GM18499 (cell line): ENCODE data around the gene SLPI.

Experiments
- ATAC-seq: cut with Tn5 transposase; IDR thresholded peaks from one replicate; pipeline ENCODE4 v1.9.1; 2021; ENCODE audit warnings: moderate number of reproducible peaks; ENCODE audit not compliant: insufficient read depth, unreplicated experiment

SLPI gene

DNA sequence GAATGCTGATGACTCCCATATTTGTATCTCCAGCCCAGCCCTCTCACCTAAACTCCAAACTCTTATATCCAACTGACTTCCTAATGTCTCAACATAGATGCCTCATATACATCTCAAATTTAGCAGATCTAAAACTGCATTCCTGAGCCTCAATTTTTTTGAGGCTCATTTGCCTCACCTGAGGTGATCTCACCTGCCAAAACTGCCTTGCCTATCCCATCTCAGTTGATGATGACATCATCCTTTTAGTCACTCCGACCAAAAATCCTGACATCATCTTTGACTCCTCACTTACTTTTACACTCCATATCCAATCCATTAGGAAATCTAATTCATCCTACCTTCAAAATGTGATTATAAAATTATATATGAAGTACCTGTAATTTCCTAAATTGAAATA lies 25.6 kb upstream of the SLPI start:
- no peak for ATAC-seq

DNA sequence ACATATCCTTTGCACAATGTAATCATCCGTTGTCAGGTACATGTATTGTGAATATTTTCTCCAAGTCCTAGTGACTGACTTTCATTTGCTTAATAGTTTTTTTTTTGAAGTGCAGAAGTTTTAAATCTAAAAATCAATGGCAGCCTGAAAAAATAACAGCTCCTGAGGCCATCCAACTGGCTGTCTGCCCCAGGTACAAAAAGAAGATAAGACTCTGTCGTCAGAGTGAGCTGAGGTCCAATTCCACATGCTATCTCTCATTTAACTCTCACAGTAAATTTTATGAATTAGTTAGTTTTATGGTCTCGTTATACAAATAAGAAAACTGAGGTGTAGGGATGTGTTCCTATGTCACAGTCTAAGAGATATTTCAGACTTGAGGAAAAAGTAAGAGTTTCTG lies 21.0 kb upstream of the SLPI start:
- ATAC-seq = no peak

DNA sequence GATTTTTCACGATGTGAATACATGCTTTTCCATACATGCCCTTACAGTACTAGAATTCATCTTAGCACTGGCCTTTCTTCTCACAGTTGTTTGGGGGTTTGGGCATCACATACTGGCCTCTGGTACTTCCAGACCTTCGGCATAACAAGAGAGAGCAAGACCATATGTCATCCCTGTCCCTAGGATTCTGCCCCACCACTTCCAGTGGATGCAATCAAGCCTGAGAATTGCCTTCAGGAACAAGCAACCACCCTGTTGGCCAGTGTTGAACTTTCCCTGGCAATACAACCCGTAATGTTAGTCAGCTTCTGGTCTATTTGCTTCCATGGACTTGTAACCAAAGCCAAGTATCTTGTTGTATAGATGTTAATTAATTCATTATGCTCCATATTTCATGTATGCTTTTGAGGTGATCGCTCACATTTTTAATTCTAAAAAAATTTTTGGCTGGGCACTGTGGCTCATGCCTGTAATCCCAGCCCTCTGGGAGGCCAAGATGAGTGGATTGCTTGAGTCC lies 15.4 kb upstream of the SLPI start:
- ATAC-seq = no peak

DNA sequence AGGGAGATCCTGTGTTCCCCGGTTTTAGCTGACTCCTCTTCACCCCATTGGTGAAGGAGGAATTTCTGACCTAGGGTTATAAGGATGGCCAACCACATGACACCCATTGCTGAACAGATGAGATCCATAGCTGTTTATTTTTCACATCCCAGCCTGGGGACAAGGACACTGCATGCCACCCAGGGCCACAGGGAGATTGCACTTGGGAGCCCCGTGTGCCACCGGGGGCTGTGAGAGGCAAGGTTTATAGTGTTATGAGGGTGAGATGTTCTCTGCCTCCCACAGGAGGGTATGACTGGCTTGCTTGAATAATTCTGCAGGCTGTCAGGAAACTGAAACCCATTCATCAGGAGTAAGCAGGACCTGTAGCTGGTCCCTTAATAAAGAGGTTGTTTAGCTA lies 14.7 kb upstream of the SLPI start:
- no peak for ATAC-seq

DNA sequence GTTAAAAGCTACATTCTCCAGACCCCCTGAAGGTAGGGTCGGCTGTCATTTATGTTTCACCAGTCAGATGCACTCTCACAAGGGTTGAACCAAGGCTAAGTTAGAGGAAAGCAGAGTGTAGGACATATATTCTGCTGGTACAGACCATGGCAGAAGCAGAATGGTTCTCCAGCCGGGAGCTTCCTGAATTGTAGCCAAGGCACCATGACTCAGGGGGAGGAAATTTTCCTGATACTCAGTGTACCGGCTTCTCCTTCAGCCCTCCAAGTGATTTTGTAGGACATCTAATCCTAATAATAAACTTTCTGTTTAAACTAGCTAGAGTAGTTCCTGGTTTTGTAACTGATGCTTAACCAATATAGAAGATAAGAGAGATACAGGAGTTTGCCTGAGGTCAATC lies 14.2 kb upstream of the SLPI start:
- ATAC-seq = no peak

DNA sequence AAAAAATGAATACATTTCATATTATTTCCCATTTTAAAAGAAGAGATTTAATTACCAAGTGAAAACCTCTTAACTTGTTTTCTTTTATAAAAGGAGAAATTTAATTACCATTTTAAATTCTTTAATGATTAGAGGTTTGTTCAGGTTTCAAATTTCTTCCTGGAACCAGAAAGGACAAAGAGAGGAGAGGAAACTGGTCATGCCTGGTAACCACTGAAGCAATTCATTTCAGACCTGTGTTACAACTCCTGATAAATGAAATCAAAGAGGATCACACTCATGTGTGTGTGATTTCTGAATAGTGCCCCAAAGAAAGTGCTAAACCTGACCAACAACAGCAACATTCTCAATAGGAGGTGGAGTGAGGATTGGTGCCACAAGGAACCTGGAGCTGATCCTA lies 12.6 kb upstream of the SLPI start:
- no peak for ATAC-seq

DNA sequence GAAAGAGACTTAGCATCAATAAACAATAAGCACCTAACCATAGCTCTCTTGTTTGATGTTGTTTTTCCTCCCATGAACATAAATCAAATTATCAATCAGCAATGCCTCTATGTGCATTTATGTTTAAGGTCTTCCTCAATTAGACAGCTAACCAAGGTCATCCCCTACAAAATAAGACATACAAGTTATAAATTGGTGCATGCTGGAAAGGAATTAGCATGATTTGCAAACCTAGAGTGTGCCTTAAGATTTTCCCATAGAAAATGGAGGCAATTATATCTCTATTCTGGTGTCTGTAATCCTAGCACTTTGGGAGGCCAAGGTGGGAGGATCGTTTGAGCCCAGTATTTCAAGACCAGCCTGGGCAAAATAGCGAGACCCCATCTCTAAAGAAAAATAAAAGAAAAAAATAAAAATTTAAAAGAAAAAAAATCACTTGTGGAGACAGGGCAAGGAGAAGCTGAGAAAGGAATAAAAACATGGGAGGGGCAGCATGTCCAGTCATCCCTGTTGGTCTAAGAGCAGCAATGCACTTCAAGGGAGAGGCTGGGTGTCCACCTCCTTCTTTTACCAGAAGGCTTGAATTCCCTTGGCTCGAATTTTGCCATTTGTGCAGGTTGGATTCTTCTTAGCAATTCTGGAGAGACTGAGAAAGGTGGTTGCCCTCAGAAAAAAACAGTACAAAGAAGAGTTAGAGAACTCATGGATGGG lies 9.3 kb upstream of the SLPI start:
- ATAC-seq = no peak

DNA sequence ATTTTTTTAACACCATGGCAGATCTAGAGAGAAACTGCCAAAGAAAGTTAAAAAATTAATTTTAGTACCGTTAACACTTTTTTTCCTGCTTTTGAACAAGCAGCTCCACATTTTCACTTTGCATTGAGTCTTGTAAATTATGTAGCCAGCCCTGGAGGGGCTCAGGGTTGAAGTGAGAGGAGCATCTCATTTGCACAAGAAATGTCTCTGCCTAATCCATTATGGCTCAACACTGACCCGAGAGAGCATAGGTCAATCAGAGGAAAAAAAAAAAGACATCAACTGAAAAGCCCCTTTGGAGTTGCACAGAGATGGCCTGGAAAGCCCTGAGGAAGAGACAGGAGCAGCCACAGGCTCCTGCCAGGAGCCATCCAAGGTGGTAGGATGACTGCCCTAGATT lies 4.3 kb upstream of the SLPI start:
- ATAC-seq = no peak

DNA sequence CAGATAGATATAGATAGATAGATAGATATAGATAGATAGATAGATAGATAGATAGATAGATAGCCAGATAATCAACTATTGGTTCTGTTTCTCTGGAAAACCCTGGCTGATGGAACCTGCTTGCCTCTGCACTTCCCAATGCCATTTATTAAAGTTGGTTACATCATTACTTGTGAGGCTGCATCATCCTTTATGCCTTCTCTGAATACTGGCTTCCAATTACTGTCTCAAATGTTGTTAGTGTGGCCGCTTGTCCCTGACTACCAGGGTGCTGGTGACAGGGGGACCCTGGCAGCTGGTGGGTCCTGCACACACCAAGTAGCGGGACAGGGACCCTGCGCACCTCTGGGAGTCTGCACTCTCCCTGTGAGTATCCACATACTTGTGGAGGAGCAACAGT lies 3.9 kb upstream of the SLPI start:
- no peak for ATAC-seq

DNA sequence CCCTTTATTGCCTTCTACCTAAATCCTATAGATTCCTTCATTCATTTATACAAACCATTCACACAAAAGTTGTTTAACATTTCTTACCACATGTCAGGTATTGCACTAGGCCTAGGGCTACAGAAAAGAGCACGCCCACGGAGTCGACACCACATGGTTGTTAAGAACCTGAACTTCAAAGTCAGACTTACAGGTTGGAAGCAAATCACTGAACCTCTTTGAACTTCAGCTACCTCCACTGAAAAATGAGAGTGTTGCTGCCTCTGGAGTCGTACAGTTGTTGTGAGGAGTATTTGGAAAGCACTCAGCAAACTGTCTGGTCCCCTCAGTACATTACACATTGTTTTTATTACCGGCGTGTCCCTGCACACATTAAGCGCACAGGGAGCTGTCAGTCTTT lies 3.3 kb upstream of the SLPI start:
- no peak for ATAC-seq

DNA sequence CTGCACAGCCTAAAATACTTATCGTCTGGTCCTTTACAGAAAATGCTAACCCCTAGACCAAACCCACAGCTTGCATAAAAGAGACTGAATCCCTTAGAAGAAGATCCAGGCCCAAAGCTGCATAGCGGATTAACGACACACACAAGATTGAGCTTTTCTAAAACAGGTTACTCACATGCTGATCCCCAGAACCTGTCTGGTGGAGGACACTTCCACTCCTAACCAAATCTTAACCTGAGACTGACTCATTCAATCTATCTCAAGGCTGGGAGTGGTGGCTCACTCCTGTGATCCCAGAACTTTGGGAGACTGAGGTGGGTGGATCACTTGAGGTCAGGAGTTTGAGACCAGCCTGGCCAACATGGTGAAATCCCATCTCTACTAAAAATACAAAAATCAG lies 2.8 kb upstream of the SLPI start:
- no peak for ATAC-seq

DNA sequence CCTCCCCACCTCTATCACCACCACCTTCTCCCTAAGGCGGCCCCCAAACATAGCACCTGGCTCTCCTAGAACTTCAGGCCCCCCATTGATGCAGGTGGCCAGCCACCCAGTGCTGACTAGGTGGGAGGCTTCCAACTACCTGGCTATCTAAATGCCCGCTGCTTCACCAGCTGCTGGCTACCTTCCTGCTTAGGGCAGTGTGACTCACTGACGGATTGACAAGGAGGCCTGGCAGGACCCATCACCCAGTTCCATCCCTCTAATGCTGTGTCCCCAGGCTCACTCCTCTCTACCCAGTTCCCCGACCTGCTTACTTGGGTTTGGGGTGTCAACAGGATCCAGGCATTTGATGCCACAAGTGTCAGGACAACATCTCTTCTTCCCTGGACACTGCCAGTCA lies 1.1 kb downstream of the SLPI start:
- no peak for ATAC-seq

DNA sequence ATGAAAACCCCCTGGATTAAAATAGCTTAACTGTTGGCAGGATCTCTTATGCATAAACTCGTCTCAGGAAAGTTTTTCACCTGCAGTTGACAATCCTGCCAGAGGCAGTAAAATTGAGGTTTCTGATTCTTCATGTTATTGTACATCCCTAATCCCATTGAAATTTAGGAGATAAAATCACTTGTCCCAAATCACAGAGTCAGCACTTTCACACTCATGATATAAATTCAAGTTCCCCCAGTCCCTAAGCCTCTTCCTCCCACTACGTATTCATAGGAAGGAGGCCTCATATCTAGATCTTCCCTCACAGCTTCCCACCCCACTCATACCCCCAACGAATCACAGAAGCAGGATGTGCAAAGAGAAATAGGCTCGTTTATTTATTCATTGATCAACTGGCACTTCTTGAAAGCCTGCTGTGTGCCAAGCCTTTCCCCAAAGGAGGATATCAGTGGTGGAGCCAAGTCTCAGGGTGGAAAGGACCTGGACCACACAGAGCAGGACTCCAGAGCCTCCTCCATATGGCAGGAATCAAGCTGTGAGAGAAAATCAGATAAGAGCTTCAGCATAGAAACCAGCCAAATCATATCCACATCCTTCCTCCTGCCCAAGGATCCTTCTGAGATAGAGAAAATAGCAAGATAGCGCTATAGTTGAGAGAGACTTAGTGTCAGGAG lies 2.3 kb downstream of the SLPI start:
- no peak for ATAC-seq

DNA sequence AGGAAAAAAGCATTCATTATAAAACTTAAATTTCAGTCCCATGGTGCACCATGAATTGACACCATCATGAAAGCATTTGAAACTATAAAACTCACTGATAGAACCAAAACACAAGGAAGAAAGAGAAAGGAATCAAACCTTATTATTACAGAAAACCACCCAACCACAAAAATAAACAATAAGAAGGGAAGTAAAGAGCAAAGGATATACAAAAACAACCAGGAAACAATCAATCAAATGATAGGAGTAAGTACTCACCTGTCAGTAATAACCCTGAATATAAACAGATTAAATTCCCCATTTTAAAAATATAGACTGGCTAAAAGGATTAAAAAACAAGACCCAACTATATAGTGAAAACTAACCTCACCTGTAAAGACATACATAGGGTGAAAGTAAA lies 5.8 kb downstream of the SLPI start:
- ATAC-seq = no peak

DNA sequence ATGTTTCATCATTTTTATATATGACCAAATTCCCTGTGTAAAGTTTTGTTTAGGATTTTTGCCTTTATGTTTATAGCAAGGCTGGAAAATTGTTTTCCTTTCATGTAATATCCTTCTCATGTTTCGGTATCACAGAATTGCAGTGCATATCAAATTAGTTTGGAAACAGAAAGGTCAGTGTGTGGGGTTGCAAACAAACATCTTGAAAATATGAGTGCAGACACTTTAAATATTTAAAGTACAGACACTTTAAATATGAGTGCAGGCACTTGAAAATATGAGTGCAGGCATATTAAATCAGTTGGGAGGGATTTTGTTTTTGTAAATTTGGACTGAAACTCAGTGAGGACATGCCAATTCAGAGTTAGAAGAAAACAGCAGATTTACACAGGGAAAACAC lies 6.5 kb downstream of the SLPI start:
- no peak for ATAC-seq

DNA sequence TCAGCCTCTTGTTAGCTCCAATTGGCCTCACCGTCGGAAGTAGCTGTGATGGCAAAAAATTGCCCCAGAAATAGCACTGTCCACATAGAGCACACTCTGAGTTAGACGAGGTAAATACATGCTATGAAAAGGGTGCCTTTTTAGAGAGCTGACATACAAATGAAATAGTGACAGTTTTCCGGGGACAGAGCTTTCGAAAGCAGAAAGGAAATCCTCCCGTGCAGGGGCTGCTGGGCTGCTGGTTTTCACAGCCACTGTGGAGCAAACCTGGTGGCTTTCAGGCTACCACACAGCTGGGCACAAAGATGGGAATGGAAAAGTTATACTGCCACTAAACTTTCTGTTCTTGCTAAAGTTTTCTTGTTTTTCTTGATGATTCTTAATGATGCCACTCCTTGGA lies 8.3 kb downstream of the SLPI start:
- ATAC-seq = no peak

DNA sequence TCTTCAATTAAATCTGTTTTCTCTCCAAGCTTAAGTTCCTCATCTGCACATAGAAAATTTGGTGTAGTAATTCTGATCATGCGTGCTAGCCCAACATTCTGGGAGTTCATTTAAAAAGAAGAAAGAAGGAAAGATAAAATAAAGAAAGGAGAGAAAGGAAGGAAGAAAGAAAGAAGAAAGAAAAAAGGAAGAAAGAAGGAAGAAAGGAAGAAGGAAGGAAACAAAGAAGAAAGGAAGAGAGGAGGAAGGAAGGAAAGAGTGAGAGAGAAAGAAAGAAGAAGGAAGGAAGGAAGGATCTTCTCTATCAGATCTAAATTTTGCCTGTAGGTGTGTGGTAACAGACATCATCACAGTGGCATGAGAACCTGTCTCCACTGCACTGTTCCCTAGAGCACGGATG lies 16.2 kb downstream of the SLPI start:
- no peak for ATAC-seq

DNA sequence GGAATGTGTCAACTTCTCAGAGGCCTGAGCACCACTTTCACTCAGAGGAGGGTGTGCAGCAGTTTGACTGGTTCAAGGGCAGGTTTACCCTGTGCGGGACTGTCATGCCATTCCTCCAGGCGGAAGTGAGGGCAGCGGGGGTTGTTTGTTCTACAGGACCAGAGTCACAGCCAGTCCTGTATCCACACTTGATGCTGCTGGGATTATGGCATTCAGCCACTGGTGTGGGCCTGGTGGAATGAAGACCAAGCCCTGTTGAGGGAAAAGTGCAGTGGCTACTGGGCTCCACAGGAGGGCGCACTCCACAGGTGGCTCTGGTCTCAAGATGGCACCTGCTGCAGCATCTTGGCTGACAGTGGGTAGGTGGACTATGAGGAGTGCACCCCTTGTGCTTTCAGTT lies 18.4 kb downstream of the SLPI start:
- ATAC-seq = no peak

DNA sequence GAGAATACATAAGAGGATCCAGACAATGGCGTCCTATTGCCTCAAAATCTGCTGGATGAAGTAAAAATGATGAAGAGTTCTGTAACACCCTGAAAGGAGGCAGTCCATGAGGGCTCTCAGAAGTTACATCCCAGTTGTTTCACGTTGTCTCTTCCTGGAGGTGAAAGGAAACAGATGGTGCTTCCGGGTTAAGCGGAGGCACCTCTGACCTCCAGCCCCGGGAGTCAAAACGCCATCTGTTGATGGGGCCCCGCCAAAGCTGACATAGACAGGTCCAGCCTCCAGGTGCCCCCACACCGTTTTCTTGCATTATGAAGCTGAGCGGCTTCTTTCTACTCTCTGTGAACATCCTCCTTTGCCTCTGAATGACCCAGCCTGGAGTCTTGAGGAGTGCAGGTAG lies 23.7 kb downstream of the SLPI start:
- no peak for ATAC-seq

DNA sequence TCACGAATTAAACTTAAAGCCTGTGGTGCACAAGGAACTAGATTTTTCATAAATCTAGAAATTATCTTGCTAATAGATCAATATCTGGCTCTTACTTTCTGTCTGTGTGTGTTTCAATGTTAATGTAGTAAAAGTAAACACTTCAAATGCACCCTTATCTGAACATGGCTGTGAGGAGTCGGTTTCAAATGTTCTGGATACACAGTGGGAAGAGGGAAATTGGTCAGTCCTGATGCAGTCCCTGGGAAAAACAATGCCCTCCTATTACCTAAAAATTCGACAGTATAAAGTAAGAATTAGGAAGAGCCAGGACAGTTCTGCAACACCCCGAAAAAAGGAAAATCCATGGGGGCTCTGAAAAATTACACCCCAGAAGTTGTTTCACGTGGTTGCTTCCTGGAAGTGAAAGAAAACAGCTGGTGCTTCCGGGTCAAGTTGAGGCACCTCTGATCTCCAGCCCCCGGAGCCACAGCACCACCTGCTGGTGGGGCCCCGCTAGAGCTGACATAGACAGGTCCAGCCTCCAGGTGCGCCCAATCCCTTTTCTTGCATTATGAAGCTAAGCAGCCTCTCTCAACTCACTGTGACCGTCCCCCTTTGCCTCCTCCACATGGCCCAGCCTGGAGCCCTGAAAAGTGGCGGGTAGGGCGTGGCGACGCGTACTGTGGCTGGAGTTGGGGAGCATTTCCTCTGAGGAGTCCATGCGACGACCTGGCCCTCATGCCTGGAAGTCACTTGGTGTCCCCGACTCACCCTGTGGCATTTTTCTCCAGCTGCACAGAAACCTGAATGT lies 24.9 kb downstream of the SLPI start:
- ATAC-seq = no peak

DNA sequence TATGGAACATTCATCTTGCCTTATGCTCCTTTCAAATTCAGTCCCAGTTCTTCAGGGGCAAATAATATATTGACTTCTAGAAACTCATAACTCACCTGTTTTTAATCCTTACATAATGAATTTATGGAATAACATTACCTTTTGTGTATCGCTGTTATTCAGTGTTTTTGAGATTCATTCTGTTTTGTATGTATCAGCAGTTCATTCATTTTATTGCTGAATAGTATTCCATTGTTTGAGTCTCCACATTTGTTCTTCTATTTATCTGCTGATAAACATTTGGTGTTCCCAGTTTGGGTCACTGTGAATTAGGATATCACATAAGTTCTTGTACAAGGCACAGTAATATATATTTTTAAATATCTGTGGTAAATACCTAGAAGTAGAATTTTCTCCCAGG lies 28.1 kb downstream of the SLPI start:
- no peak for ATAC-seq
